Ovary (tissue), 3 donors: Measurements from ENCODE around the gene BCAM.

Source experiments
- CTCF ChIP-seq, 3 donors: fragments of 450-650 bp in 2 of 3; fragments of 200-600 bp in 1 of 3; IDR thresholded peaks; one replicate each; pipeline versions ENCODE4 v1.5.1 to v1.8.0; 2016 to 2022; ENCODE audit warnings: antibody characterized with exemption in 3 of 3, mild to moderate bottlenecking in 1 of 3
- EP300 ChIP-seq: sonication (generic); formaldehyde crosslinking; IDR thresholded peaks from one replicate; pipeline ENCODE4 v1.6.1; 2017; ENCODE audit warnings: antibody characterized with exemption
- POLR2A ChIP-seq: fragments of 450-650 bp; IDR thresholded peaks from one replicate; pipeline ENCODE4 v1.6.1; 2017; ENCODE audit warnings: antibody characterized with exemption, mild to moderate bottlenecking, moderate library complexity
- donor health status: DM: no; HTN: no; CAD: no.

GRCh38 chr19:44855606-44856005 lies 46.7 kb downstream of the BCAM start:
- no peak for TF ChIP-seq CTCF (IDR thresholded peaks at IDR 0.05)
- no peak for TF ChIP-seq POLR2A
- no peak for TF ChIP-seq EP300
